ENCODE measurements around the gene PTGS1. TPM values are rescaled to one million over a fixed set of nuclear protein-coding genes. Genes with fewer than 3 reads are reported as not detected.

Gene PTGS1
- total and polyA plus RNA-seq, 4 experiments from 2014 or later, result 0.17 to 0.49 (median 0.28) TPM; not detected in 1

DNA sequence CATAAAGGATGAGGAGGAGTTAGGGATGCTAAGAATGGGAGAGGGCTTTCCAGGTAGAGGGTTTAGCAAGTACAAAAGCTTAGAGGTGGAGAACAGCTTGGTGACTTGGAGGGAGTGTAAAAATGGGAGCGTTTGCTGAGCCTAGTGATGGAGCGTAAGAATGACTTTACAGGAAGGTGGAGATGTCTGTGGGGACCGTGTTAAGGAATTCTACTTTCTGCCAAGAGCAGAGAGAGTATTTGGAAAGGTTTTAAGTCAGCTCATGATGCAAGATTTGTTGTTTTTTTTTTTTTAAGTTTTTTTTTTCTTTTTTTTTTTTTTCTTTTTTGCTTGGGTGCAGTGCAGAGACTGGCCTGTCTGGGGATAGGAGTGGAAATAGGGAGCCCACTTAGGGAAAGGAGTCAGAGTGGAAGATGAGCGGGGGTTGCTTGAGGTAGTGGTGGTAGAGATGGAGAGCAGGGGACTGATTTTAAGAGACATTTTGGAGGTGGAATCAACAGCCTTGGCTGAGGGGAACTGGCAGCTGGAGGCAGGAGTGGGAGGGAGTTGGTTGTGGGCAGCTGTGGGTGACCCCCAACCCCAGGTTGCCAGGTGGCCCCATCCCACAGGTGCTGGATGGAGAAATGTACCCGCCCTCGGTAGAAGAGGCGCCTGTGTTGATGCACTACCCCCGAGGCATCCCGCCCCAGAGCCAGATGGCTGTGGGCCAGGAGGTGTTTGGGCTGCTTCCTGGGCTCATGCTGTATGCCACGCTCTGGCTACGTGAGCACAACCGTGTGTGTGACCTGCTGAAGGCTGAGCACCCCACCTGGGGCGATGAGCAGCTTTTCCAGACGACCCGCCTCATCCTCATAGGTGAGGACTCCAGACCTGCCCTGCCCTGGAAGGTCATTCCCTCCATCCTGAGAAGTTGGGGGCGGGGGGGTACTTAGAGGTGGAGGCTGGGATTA lies 12.4 kb downstream of the PTGS1 start:
- H3K4me3 ChIP-seq (ENCODE audit: low read length in 2 of 2), result no peak overlapping the region
- Mint-ChIP-seq H3K4me3 (no peak overlapping the region), H3K27ac (peak overlapping the region in 1 of 7 donors; percentile 71), H3K4me1 (no peaks in the 10 kb centered on the region), H3K36me3 (no peaks in the 10 kb centered on the region), H3K27me3 (peaks cover 4 to 12% of the 10 kb centered on the region in 2 donors), H3K9me3 (peaks cover 0 to 14% (median 7%) of the 10 kb centered on the region in 8 donors)
- H3K27ac ChIP-seq (ENCODE audit: low read depth, low read length), result no peak overlapping the region
- H3K36me3 ChIP-seq (ENCODE audit: insufficient read depth, low read length), result no peaks in the 10 kb centered on the region
- ChIA-PET CTCF (ENCODE audit: partially characterized antibody) (interaction anchor here (0.7 to 1.4 kb wide), 2 partner anchors 15 to 263 kb away, joined by 3 to 4 read pairs; no protein-coding TSS in a partner anchor), POLR2A (ENCODE audit: partially characterized antibody) (no interaction called here)
- intact Hi-C loops (cut with micrococcal nuclease), result no loop called here
- no peaks in the 10 kb centered on the region for H3K4me1 ChIP-seq (ENCODE audit: insufficient read depth, low read length)
- H3K9me3 ChIP-seq (ENCODE audit: control insufficient read depth in 1 of 2, low read length in 2 of 2), result peaks cover 0 to 11% of the 10 kb centered on the region in 2 donors
- H3K27me3 ChIP-seq (ENCODE audit: insufficient read depth, low read length), result no peaks in the 10 kb centered on the region
- no peak for DNase-seq

DNA sequence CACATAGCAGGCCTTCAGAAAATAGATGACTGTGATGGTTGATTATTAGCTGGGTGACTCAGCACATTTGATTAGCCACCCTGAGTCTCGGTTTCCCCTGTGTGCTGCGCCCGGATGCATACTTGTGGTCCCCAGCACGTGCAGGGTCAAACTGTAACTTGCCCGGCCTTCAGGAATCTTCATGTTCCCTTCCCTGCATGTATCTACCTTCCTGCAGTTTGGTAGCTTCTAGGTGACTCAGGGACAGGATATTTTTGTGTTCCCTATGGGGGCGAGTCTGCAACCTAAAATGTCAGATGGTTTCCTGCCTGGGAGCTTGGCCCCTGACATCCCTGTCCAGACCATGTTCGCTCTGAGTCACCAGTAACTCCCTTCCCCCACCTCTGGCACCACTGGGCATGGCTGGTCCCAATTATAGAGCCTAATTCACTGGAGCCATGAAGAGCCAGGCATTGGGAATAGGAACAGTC lies 13.2 kb downstream of the PTGS1 start:
- Histone ChIP-seq H3K9me3 (ENCODE audit: control insufficient read depth in 1 of 2, low read length in 2 of 2) (peaks cover 0 to 9% of the 10 kb centered on the region in 2 donors), H3K27ac (ENCODE audit: low read depth, low read length) (no peak overlapping the region), H3K36me3 (ENCODE audit: insufficient read depth, low read length) (no peaks in the 10 kb centered on the region), H3K4me1 (ENCODE audit: insufficient read depth, low read length) (no peaks in the 10 kb centered on the region), H3K4me3 (ENCODE audit: low read length in 2 of 2) (no peak overlapping the region), H3K27me3 (ENCODE audit: insufficient read depth, low read length) (no peaks in the 10 kb centered on the region)
- intact Hi-C loops (cut with micrococcal nuclease), result no loop called here
- Mint-ChIP-seq H3K36me3 (no peaks in the 10 kb centered on the region), H3K9me3 (peaks cover 0 to 12% (median 6%) of the 10 kb centered on the region in 8 donors), H3K27ac (no peak overlapping the region), H3K4me1 (no peaks in the 10 kb centered on the region), H3K4me3 (no peak overlapping the region), H3K27me3 (peaks cover 4 to 9% of the 10 kb centered on the region in 2 donors)
- ChIA-PET CTCF (ENCODE audit: partially characterized antibody) (interaction anchor here (1.4 kb wide), 1 partner anchor 264 kb away, joined by 3 read pairs; no protein-coding TSS in a partner anchor), POLR2A (ENCODE audit: partially characterized antibody) (no interaction called here)
- no peak for DNase-seq

DNA sequence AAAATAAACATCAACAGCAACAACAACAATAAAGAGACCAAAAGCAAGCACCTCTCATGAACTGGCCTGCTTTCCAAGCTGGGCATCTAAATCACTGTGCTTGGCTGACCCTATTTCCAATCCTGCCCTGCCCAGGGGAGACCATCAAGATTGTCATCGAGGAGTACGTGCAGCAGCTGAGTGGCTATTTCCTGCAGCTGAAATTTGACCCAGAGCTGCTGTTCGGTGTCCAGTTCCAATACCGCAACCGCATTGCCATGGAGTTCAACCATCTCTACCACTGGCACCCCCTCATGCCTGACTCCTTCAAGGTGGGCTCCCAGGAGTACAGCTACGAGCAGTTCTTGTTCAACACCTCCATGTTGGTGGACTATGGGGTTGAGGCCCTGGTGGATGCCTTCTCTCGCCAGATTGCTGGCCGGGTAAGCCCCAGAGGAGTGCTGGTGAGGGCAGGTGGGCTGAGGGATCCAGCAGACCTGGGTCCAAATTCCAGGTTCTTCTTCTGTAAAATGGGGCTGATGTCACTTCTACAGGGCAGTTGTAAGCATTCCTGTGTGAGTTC lies 15.6 kb downstream of the PTGS1 start:
- no peak overlapping the region for H3K4me3 Mint-ChIP-seq
- no peak for DNase-seq
- no peak overlapping the region for H3K27ac ChIP-seq (ENCODE audit: low read depth, low read length)
- no peaks in the 10 kb centered on the region for H3K36me3 ChIP-seq (ENCODE audit: insufficient read depth, low read length)
- H3K27ac Mint-ChIP-seq, result no peak overlapping the region
- H3K9me3 Mint-ChIP-seq, result no peaks in the 10 kb centered on the region
- H3K4me1 ChIP-seq (ENCODE audit: insufficient read depth, low read length), result no peaks in the 10 kb centered on the region
- intact Hi-C loops (cut with micrococcal nuclease), result no loop called here
- no peak overlapping the region for H3K4me3 ChIP-seq (ENCODE audit: low read length in 2 of 2)
- ChIA-PET CTCF (ENCODE audit: partially characterized antibody) (interaction anchor here (1.8 kb wide), 1 partner anchor 264 kb away, joined by 5 read pairs; no protein-coding TSS in a partner anchor), POLR2A (ENCODE audit: partially characterized antibody) (no interaction called here)
- no peaks in the 10 kb centered on the region for H3K9me3 ChIP-seq (ENCODE audit: control insufficient read depth in 1 of 2, low read length in 2 of 2)
- peaks cover 11 to 17% of the 10 kb centered on the region in 2 donors for H3K27me3 Mint-ChIP-seq
- no peaks in the 10 kb centered on the region for H3K27me3 ChIP-seq (ENCODE audit: insufficient read depth, low read length)
- peaks cover 0 to 1% (median 0%) of the 10 kb centered on the region in 4 donors for H3K4me1 Mint-ChIP-seq
- no peaks in the 10 kb centered on the region for H3K36me3 Mint-ChIP-seq

DNA sequence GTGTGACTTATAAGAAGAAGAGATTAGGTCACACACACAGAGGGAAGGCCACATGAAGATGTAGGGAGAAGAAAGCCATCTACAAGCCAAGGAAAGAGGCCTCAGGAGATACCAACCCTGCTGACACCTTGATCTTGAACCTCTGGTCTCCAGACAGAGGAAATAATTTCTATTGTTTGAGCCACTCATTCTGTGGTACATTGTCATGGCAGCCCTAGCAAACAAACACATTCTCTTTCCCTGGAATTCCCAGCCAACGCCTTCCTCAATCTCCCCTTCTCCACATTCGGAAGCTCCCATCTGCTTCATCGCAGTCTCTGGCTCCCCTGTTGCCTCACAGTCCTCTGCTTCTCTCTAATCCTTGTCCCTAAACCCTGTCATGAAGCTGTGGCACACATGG lies 16.7 kb downstream of the PTGS1 start:
- H3K9me3 Mint-ChIP-seq, result no peaks in the 10 kb centered on the region
- intact Hi-C loops (cut with micrococcal nuclease), result no loop called here
- no peaks in the 10 kb centered on the region for H3K27me3 ChIP-seq (ENCODE audit: insufficient read depth, low read length)
- peaks cover 0 to 1% (median 0%) of the 10 kb centered on the region in 4 donors for H3K4me1 Mint-ChIP-seq
- no peaks in the 10 kb centered on the region for H3K36me3 ChIP-seq (ENCODE audit: insufficient read depth, low read length)
- no peaks in the 10 kb centered on the region for H3K36me3 Mint-ChIP-seq
- ChIA-PET CTCF (ENCODE audit: partially characterized antibody) (no interaction called here), POLR2A (ENCODE audit: partially characterized antibody) (no interaction called here)
- H3K27ac ChIP-seq (ENCODE audit: low read depth, low read length), result no peak overlapping the region
- DNase-seq, result no peak
- H3K4me3 Mint-ChIP-seq, result no peak overlapping the region
- H3K4me1 ChIP-seq (ENCODE audit: insufficient read depth, low read length), result no peaks in the 10 kb centered on the region
- H3K27ac Mint-ChIP-seq, result peak overlapping the region in 1 of 7 donors; percentile 68
- no peaks in the 10 kb centered on the region for H3K9me3 ChIP-seq (ENCODE audit: control insufficient read depth in 1 of 2, low read length in 2 of 2)
- peaks cover 11 to 22% of the 10 kb centered on the region in 2 donors for H3K27me3 Mint-ChIP-seq
- no peak overlapping the region for H3K4me3 ChIP-seq (ENCODE audit: low read length in 2 of 2)

DNA sequence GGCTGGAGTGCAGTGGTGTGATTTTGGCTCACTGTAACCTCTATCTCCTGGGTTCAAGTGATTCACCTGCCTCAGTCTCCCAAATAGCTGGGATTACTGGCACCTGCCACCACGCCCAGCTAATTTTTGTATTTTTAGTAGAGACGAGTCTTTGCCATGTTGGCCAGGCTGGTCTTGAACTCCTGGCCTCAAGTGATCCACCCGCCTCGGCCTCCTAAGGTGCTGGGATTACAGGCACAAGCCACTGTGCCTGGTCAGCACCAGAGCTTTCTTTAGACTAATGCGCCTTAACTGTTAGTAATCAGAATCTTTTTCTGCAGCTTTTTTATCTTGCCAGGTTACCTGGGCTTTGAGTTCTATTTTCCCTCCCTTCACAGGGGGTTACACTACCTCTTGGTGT lies 18.4 kb downstream of the PTGS1 start:
- intact Hi-C loops (cut with micrococcal nuclease), result no loop called here
- no peaks in the 10 kb centered on the region for H3K36me3 ChIP-seq (ENCODE audit: insufficient read depth, low read length)
- H3K27me3 ChIP-seq (ENCODE audit: insufficient read depth, low read length), result no peaks in the 10 kb centered on the region
- ChIA-PET CTCF (ENCODE audit: partially characterized antibody) (no interaction called here), POLR2A (ENCODE audit: partially characterized antibody) (no interaction called here)
- Mint-ChIP-seq H3K36me3 (no peaks in the 10 kb centered on the region), H3K27me3 (peaks cover 12 to 26% of the 10 kb centered on the region in 2 donors), H3K9me3 (no peaks in the 10 kb centered on the region), H3K4me3 (no peak overlapping the region), H3K4me1 (peaks cover 0 to 1% (median 0%) of the 10 kb centered on the region in 4 donors), H3K27ac (no peak overlapping the region)
- DNase-seq, result no peak
- H3K4me3 ChIP-seq (ENCODE audit: low read length in 2 of 2), result no peak overlapping the region
- no peaks in the 10 kb centered on the region for H3K9me3 ChIP-seq (ENCODE audit: control insufficient read depth in 1 of 2, low read length in 2 of 2)
- no peaks in the 10 kb centered on the region for H3K4me1 ChIP-seq (ENCODE audit: insufficient read depth, low read length)
- no peak overlapping the region for H3K27ac ChIP-seq (ENCODE audit: low read depth, low read length)

DNA sequence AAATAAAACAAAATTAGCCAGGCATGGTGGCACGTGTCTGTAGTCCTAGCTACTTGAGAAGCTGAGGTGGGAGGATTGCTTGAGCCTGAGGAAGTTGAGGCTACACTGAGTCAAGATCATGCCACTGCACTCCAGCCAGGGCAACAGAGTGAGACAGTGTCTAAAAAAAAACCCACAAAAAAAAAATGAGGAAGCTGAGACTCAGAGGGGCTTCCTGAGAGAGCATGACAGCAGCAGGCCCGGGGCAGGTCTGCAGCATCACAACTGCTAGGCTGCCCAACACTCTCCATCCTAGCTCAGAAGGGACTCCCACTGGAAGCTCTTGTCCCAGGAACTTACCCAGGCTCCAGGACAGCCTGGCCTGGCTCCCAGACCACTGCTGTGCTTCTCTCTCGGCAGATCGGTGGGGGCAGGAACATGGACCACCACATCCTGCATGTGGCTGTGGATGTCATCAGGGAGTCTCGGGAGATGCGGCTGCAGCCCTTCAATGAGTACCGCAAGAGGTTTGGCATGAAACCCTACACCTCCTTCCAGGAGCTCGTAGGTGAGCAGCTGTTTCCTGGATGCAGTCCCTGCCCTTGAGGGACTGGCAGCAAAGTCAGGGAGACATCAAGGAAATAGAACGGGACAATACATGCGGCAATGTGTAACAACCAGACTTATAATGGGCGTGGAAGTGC lies 19.1 kb downstream of the PTGS1 start:
- intact Hi-C loops (cut with micrococcal nuclease), result no loop called here

DNA sequence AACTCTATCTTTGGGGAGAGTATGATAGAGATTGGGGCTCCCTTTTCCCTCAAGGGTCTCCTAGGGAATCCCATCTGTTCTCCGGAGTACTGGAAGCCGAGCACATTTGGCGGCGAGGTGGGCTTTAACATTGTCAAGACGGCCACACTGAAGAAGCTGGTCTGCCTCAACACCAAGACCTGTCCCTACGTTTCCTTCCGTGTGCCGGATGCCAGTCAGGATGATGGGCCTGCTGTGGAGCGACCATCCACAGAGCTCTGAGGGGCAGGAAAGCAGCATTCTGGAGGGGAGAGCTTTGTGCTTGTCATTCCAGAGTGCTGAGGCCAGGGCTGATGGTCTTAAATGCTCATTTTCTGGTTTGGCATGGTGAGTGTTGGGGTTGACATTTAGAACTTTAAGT lies 21.5 kb downstream of the PTGS1 start:
- no peaks in the 10 kb centered on the region for H3K9me3 Mint-ChIP-seq
- H3K4me1 Mint-ChIP-seq, result peaks cover 0 to 1% (median 0%) of the 10 kb centered on the region in 4 donors
- no peaks in the 10 kb centered on the region for H3K36me3 Mint-ChIP-seq
- DNase-seq, result no peak
- peaks cover 12 to 24% of the 10 kb centered on the region in 2 donors for H3K27me3 Mint-ChIP-seq
- Histone ChIP-seq H3K36me3 (ENCODE audit: insufficient read depth, low read length) (no peaks in the 10 kb centered on the region), H3K4me1 (ENCODE audit: insufficient read depth, low read length) (no peaks in the 10 kb centered on the region), H3K9me3 (ENCODE audit: control insufficient read depth in 1 of 2, low read length in 2 of 2) (no peaks in the 10 kb centered on the region), H3K27me3 (ENCODE audit: insufficient read depth, low read length) (no peaks in the 10 kb centered on the region), H3K27ac (ENCODE audit: low read depth, low read length) (no peak overlapping the region), H3K4me3 (ENCODE audit: low read length in 2 of 2) (no peak overlapping the region)
- CTCF ChIA-PET (ENCODE audit: partially characterized antibody), result no interaction called here
- intact Hi-C loops (cut with micrococcal nuclease), result no loop called here
- POLR2A ChIA-PET (ENCODE audit: partially characterized antibody), result no interaction called here
- H3K27ac Mint-ChIP-seq, result no peak overlapping the region
- H3K4me3 Mint-ChIP-seq, result no peak overlapping the region

More for the DNA sequence above, 19.1 kb downstream of the PTGS1 start:
- Mint-ChIP-seq H3K27me3 (peaks cover 12 to 24% of the 10 kb centered on the region in 2 donors), H3K36me3 (no peaks in the 10 kb centered on the region), H3K4me1 (peaks cover 0 to 1% (median 0%) of the 10 kb centered on the region in 4 donors), H3K9me3 (no peaks in the 10 kb centered on the region), H3K27ac (no peak overlapping the region), H3K4me3 (no peak overlapping the region)
- Histone ChIP-seq H3K4me1 (ENCODE audit: insufficient read depth, low read length) (no peaks in the 10 kb centered on the region), H3K27ac (ENCODE audit: low read depth, low read length) (no peak overlapping the region), H3K27me3 (ENCODE audit: insufficient read depth, low read length) (no peaks in the 10 kb centered on the region), H3K9me3 (ENCODE audit: control insufficient read depth in 1 of 2, low read length in 2 of 2) (no peaks in the 10 kb centered on the region), H3K36me3 (ENCODE audit: insufficient read depth, low read length) (no peaks in the 10 kb centered on the region), H3K4me3 (ENCODE audit: low read length in 2 of 2) (no peak overlapping the region)
- no peak for DNase-seq
- CTCF ChIA-PET (ENCODE audit: partially characterized antibody), result interaction anchor here (1.0 kb wide), 1 partner anchor 28 kb away, joined by 3 read pairs; no protein-coding TSS in a partner anchor
- POLR2A ChIA-PET (ENCODE audit: partially characterized antibody), result no interaction called here

All from CD4-positive, alpha-beta memory T cell (primary cell).